ENCODE measurements around the gene GJA3. TPM values are rescaled to one million over a fixed set of nuclear protein-coding genes. Genes with fewer than 3 reads are reported as not detected.
A peak's percentile ranks its signal among the peaks of the same experiment; 100 is the strongest.

GJA3 gene
- total and polyA plus RNA-seq, 2 of the 4 experiments (the other 2 are of a cell fraction): 1.5 to 2.7 TPM

GRCh38 chr13:20140487-20140886 lies 20.4 kb downstream of the GJA3 start:
- POLR2A ChIA-PET (ENCODE audit: unreplicated experiment): no interaction called here
- peaks cover 17% of the 10 kb centered on the region; the same call in 1 of the 2 replicates for H3K27me3 ChIP-seq (ENCODE audit: control insufficient read depth, insufficient read depth, low read length)
- CTCF ChIA-PET: no interaction called here

More at GRCh38 chr13:20140487-20140886, 20.4 kb downstream of the GJA3 start:
- Histone ChIP-seq H2BK20ac (ENCODE audit: low read depth, low read length) (no peak overlapping the region), H2BK15ac (ENCODE audit: low read depth, low read length) (no peak overlapping the region), H3K23ac (ENCODE audit: low read depth, low read length) (no peak overlapping the region), H4K91ac (ENCODE audit: insufficient read depth, low read depth, low read length) (no peak overlapping the region), H3K4ac (ENCODE audit: low read depth, low read length) (no peak overlapping the region), H3K18ac (ENCODE audit: low read depth, low read length) (no peak overlapping the region), H3K9me1 (ENCODE audit: insufficient read depth, low read length) (no peaks in the 10 kb centered on the region), H3K4me2 (ENCODE audit: low read depth, low read length) (no peak overlapping the region), H3K4me3 (ENCODE audit: insufficient read depth, low read depth, low read length) (no peak overlapping the region), H3K56ac (ENCODE audit: extremely low read depth, insufficient read depth, low read length) (no peak overlapping the region), H2BK120ac (ENCODE audit: low read depth, low read length) (no peak overlapping the region), H4K5ac (ENCODE audit: low read depth, low read length) (no peak overlapping the region), H2BK5ac (ENCODE audit: low read depth, low read length, poor library complexity, severe bottlenecking) (no peak overlapping the region), H3K36me3 (ENCODE audit: control insufficient read depth, insufficient read depth, low read length) (no peaks in the 10 kb centered on the region; the same call in 1 of the 2 replicates), H3K27ac (ENCODE audit: insufficient read depth, low read length) (no peak overlapping the region), H3K14ac (replicated peaks; ENCODE audit: low read depth, low read length) (no peak overlapping the region), H4K20me1 (ENCODE audit: insufficient read depth, low read length) (no peaks in the 10 kb centered on the region), H4K8ac (ENCODE audit: low read depth in 2 of 2, low read length in 2 of 2) (no peak overlapping the region), H3K9me3 (ENCODE audit: control insufficient read depth, insufficient read depth, low read length) (no peaks in the 10 kb centered on the region), H3K9ac (ENCODE audit: low read depth, low read length) (no peak overlapping the region), H3K4me1 (ENCODE audit: control insufficient read depth, insufficient read depth, low read length) (peaks cover 2% of the 10 kb centered on the region; the same call in 1 of the 2 replicates), H2AFZ (replicated peaks; ENCODE audit: low read length, poor library complexity) (no peak overlapping the region), H3K79me1 (ENCODE audit: low read depth in 1 of 2, low read length in 2 of 2) (no peaks in the 10 kb centered on the region), H2AK5ac (ENCODE audit: low read depth, low read length) (no peak overlapping the region), H2AK9ac (replicated peaks; ENCODE audit: low read depth, low read length, poor library complexity) (no peak overlapping the region)
- in situ Hi-C loops (cut with MboI; ENCODE audit: low sequenced_read_pairs): no loop called here
- intact Hi-C loops (cut with micrococcal nuclease): no loop called here
- TF ChIP-seq, protein P1, sequence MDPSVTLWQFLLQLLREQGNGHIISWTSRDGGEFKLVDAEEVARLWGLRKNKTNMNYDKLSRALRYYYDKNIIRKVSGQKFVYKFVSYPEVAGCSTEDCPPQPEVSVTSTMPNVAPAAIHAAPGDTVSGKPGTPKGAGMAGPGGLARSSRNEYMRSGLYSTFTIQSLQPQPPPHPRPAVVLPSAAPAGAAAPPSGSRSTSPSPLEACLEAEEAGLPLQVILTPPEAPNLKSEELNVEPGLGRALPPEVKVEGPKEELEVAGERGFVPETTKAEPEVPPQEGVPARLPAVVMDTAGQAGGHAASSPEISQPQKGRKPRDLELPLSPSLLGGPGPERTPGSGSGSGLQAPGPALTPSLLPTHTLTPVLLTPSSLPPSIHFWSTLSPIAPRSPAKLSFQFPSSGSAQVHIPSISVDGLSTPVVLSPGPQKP (IDR thresholded peaks at IDR 0.05; ENCODE audit: borderline replicate concordance, low read depth, low read length): no peak
- TF ChIP-seq RCOR1 (IDR thresholded peaks at IDR 0.05; ENCODE audit: insufficient replicate concordance, low read length): no peak
- no peak for TF ChIP-seq CEBPB (IDR thresholded peaks at IDR 0.05; ENCODE audit: low read depth, low read length)
- TF ChIP-seq RAD21 (IDR thresholded peaks at IDR 0.05; ENCODE audit: low read length): no peak
- no peak for TF ChIP-seq MXI1 (IDR thresholded peaks at IDR 0.05; ENCODE audit: borderline replicate concordance, low read depth, low read length)
- no peak for TF ChIP-seq BHLHE40 (IDR thresholded peaks at IDR 0.05; ENCODE audit: low read depth, low read length)
- TF ChIP-seq, protein P2, sequence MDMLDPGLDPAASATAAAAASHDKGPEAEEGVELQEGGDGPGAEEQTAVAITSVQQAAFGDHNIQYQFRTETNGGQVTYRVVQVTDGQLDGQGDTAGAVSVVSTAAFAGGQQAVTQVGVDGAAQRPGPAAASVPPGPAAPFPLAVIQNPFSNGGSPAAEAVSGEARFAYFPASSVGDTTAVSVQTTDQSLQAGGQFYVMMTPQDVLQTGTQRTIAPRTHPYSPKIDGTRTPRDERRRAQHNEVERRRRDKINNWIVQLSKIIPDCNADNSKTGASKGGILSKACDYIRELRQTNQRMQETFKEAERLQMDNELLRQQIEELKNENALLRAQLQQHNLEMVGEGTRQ (IDR thresholded peaks at IDR 0.05; ENCODE audit: low read depth, low read length): no peak
- no peak for TF ChIP-seq NFE2L2 (IDR thresholded peaks at IDR 0.05; ENCODE audit: low read depth, low read length)
- TF ChIP-seq RFX5 (IDR thresholded peaks at IDR 0.05; ENCODE audit: low read depth, low read length): no peak
- no peak for TF ChIP-seq MAFK (IDR thresholded peaks at IDR 0.05; ENCODE audit: low read depth, low read length)
- TF ChIP-seq, protein P3, sequence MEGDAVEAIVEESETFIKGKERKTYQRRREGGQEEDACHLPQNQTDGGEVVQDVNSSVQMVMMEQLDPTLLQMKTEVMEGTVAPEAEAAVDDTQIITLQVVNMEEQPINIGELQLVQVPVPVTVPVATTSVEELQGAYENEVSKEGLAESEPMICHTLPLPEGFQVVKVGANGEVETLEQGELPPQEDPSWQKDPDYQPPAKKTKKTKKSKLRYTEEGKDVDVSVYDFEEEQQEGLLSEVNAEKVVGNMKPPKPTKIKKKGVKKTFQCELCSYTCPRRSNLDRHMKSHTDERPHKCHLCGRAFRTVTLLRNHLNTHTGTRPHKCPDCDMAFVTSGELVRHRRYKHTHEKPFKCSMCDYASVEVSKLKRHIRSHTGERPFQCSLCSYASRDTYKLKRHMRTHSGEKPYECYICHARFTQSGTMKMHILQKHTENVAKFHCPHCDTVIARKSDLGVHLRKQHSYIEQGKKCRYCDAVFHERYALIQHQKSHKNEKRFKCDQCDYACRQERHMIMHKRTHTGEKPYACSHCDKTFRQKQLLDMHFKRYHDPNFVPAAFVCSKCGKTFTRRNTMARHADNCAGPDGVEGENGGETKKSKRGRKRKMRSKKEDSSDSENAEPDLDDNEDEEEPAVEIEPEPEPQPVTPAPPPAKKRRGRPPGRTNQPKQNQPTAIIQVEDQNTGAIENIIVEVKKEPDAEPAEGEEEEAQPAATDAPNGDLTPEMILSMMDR (conservative IDR thresholded peaks at IDR 0.05; ENCODE audit: low read depth, low read length): no peak
- no peak for TF ChIP-seq CHD1 (IDR thresholded peaks at IDR 0.05; ENCODE audit: low read depth, low read length)
- no peak for TF ChIP-seq MAZ (IDR thresholded peaks at IDR 0.05; ENCODE audit: borderline replicate concordance, low read depth, low read length)
- TF ChIP-seq FOS (IDR thresholded peaks at IDR 0.05; ENCODE audit: low read depth, low read length): no peak
- no peak for TF ChIP-seq SMC3 (IDR thresholded peaks at IDR 0.05; ENCODE audit: low read depth, low read length)
- peak; percentile 35; the same call in 1 of the 2 replicates for ATAC-seq (ENCODE audit: low read depth)
- no peak for DNase-seq
- BruUV-seq (replicated peaks): no TSS peak
- WGBS, 2 experiments (ENCODE audit: extremely low coverage in 2 of 2, insufficient read length in 1 of 2): 0% methylated on average over 2 of the region's 4 CpGs; no CpG with 5 or more reads in 1 of the 2 experiments
- dilution Hi-C loops (cut with HindIII; ENCODE audit: low sequenced_read_pairs, unreplicated experiment): no loop called here
